Measurements from ENCODE around the gene UNC93B1. TPM values are rescaled to one million over a fixed set of nuclear protein-coding genes. Genes with fewer than 3 reads are reported as not detected.

Gene UNC93B1
- total RNA-seq, 1 donor from 2014 or later, result 13.0 TPM

GRCh38 chr11:68040101-68040956 lies 36.4 kb upstream of the UNC93B1 start:
- peak overlapping the region; percentile 80 for H3K4me3 Mint-ChIP-seq
- no peak for TF ChIP-seq CTCF (conservative IDR thresholded peaks at IDR 0.05)
- no peaks in the 10 kb centered on the region for H3K27me3 Mint-ChIP-seq
- no peaks in the 10 kb centered on the region for H3K36me3 Mint-ChIP-seq
- peak overlapping the region; percentile 82 for H3K27ac Mint-ChIP-seq
- peak; percentile 71 for DNase-seq (ENCODE audit: extremely low spot score, unreplicated experiment)
- no peaks in the 10 kb centered on the region for H3K9me3 Mint-ChIP-seq
- H3K4me1 Mint-ChIP-seq (ENCODE audit: unreplicated experiment), result peaks cover 7% of the 10 kb centered on the region

- peak overlapping the region; percentile 82 for H3K27ac Mint-ChIP-seq
- no peaks in the 10 kb centered on the region for H3K9me3 Mint-ChIP-seq
- H3K4me3 Mint-ChIP-seq, result peak overlapping the region; percentile 80
- H3K27me3 Mint-ChIP-seq, result no peaks in the 10 kb centered on the region
- DNase-seq (ENCODE audit: extremely low spot score, unreplicated experiment), result no peak
- H3K36me3 Mint-ChIP-seq, result no peaks in the 10 kb centered on the region
- TF ChIP-seq CTCF (conservative IDR thresholded peaks at IDR 0.05), result no peak
- H3K4me1 Mint-ChIP-seq (ENCODE audit: unreplicated experiment), result peaks cover 7% of the 10 kb centered on the region
These were observed 35.7 kb upstream of the UNC93B1 start for GRCh38 chr11:68039526-68040086.

- H3K36me3 Mint-ChIP-seq, result no peaks in the 10 kb centered on the region
- no peaks in the 10 kb centered on the region for H3K9me3 Mint-ChIP-seq
- no peak for TF ChIP-seq CTCF (conservative IDR thresholded peaks at IDR 0.05)
- no peak for DNase-seq (ENCODE audit: extremely low spot score, unreplicated experiment)
- peak within 1 kb of the TSS; percentile 80 for H3K4me3 Mint-ChIP-seq
- H3K27me3 Mint-ChIP-seq, result no peaks in the 10 kb centered on the region
- peak within 1 kb of the TSS; percentile 82 for H3K27ac Mint-ChIP-seq
- peaks cover 7% of the 10 kb centered on the region for H3K4me1 Mint-ChIP-seq (ENCODE audit: unreplicated experiment)
These were observed 35.0 kb upstream of the UNC93B1 start, which contains the start of gene TCIRG1 for GRCh38 chr11:68038718-68039525. TSS of gene TCIRG1 (plus strand) at chr11:68039025. CDS start at chr11:68041272, 2,247 bp downstream.

DNA sequence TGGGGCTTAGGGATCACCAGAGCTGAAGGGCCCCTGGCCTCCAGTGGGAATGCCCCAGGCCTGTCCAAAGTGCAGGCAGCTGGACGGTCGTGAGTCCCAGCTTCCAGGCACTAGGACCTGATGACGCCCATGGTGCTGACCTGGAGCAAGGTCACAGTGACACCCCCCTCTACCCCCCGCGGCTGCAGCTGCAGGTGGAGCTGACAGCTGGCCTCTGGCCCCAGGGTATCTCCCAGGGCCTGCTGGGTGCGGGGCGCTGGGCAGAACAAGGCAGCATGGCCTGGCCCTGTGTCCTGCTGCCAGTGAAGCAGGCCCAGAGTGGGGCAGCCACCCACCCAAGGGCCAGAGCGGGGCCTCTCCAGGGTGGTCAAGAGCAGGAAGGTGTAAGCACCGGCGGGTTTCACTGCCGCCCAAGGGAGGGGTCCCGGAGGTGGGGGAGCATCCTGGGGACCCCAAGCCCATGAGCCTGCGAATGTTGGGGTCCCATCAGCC lies 34.4 kb upstream of the UNC93B1 start:
- H3K9me3 Mint-ChIP-seq, result no peaks in the 10 kb centered on the region
- DNase-seq (ENCODE audit: extremely low spot score, unreplicated experiment), result no peak
- H3K4me3 Mint-ChIP-seq, result no peak overlapping the region
- TF ChIP-seq CTCF (conservative IDR thresholded peaks at IDR 0.05), result no peak
- H3K36me3 Mint-ChIP-seq, result no peaks in the 10 kb centered on the region
- H3K27me3 Mint-ChIP-seq, result no peaks in the 10 kb centered on the region
- peaks cover 7% of the 10 kb centered on the region for H3K4me1 Mint-ChIP-seq (ENCODE audit: unreplicated experiment)
- H3K27ac Mint-ChIP-seq, result no peak overlapping the region

DNA sequence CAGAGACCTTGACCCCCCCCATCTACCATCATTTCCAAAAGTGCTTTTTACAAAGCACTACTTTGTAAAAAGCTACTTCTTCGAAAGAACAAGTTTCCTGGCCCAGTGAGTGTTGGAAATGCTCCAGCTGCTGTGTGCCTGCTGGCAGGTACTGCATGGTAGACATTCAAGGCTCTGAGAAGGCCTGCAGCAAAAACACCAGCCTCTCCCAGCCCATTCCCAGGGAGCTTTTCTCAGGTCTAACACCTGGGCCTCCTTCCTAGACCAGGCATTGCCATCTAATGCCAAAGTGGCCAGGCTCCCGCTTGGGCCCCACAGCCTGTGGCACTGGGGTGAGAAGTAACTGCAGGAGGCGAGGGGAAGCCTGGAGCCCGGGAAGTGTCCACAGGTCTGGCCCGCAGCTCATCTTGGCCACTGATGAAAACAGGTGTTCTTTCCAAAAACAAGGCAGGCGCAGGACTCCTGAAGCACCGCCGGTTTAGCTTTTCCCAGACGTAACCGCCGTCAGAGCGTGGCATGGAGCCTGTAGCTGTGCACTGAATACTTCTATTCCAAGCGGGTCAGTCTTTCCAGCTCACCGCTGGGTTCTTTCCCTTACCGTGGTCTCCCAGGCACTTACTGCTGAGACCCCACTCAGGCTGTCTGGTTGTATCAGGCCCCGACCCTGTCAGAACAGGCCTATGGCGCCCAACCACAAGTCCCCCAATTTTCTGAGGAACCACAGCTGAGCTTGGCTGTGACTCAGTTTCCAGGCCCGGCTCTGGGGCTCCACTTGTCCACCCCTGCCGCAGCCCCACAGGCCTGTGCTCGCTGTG lies 33.7 kb upstream of the UNC93B1 start:
- H3K36me3 Mint-ChIP-seq, result no peaks in the 10 kb centered on the region
- no peak overlapping the region for H3K27ac Mint-ChIP-seq
- peak overlapping the region; percentile 20 for H3K4me3 Mint-ChIP-seq
- no peaks in the 10 kb centered on the region for H3K9me3 Mint-ChIP-seq
- TF ChIP-seq CTCF (conservative IDR thresholded peaks at IDR 0.05), result no peak
- DNase-seq (ENCODE audit: extremely low spot score, unreplicated experiment), result no peak
- no peaks in the 10 kb centered on the region for H3K27me3 Mint-ChIP-seq
- H3K4me1 Mint-ChIP-seq (ENCODE audit: unreplicated experiment), result peaks cover 7% of the 10 kb centered on the region
